Nephron progenitor cell (in vitro differentiated cells): ENCODE measurements around the gene GAS2L3.
"Not testable (repeated sequence)": the region's sequence is repeated elsewhere in the genome, so short reads cannot be mapped to it uniquely, and the experiment has no call there.

ENCODE experiments used
- DNase-seq: peaks from one replicate; pipeline ENCODE4 v3.0.0; 2021
- H3K27ac Mint-ChIP-seq: 2 replicates; pipeline ENCODE4 v1.8.0; 2021; ENCODE audit warnings: mild to moderate bottlenecking, moderate library complexity, mixed read lengths
- H3K27me3 Mint-ChIP-seq: 2 replicates; pipeline ENCODE4 v1.8.0; 2021; ENCODE audit warnings: mild to moderate bottlenecking, low read depth, mixed read lengths; ENCODE audit not compliant: poor library complexity
- H3K36me3 Mint-ChIP-seq: 2 replicates; pipeline ENCODE4 v1.8.0; 2021; ENCODE audit warnings: low read depth, mixed read lengths
- H3K4me1 Mint-ChIP-seq: 2 replicates; pipeline ENCODE4 v1.8.0; 2021; ENCODE audit warnings: mixed read lengths
- H3K4me3 Mint-ChIP-seq: 2 replicates; pipeline ENCODE4 v1.8.0; 2021; ENCODE audit warnings: mild to moderate bottlenecking, moderate library complexity, mixed read lengths
- H3K9me3 Mint-ChIP-seq: 2 replicates; pipeline ENCODE4 v1.8.0; 2021; ENCODE audit warnings: mild to moderate bottlenecking, moderate library complexity, mixed read lengths
- CTCF ChIP-seq: fragments of 200-600 bp; sonication (generic); IDR thresholded peaks from 2 replicates; pipeline ENCODE4 v1.5.0; 2021; ENCODE audit warnings: antibody characterized with exemption

The GAS2L3 gene

GRCh38 chr12:100578923-100579322 lies 5.4 kb downstream of the GAS2L3 start:
- no peak overlapping the region for H3K4me3 Mint-ChIP-seq
- H3K4me1 Mint-ChIP-seq, result peaks cover 11% of the 10 kb centered on the region
- TF ChIP-seq CTCF, result no peak
- peaks cover 30% of the 10 kb centered on the region for H3K9me3 Mint-ChIP-seq
- peaks cover 3% of the 10 kb centered on the region for H3K27me3 Mint-ChIP-seq
- no peak for DNase-seq
- H3K27ac Mint-ChIP-seq, result no peak overlapping the region
- H3K36me3 Mint-ChIP-seq, result peaks cover 28% of the 10 kb centered on the region

- Mint-ChIP-seq H3K9me3 (peaks cover 38% of the 10 kb centered on the region), H3K27me3 (peaks cover 3% of the 10 kb centered on the region), H3K4me1 (peaks cover 2% of the 10 kb centered on the region), H3K27ac (no peak overlapping the region), H3K4me3 (no peak overlapping the region), H3K36me3 (peaks cover 34% of the 10 kb centered on the region)
- no peak for TF ChIP-seq CTCF
- DNase-seq, result no peak
These were observed 6.4 kb downstream of the GAS2L3 start for GRCh38 chr12:100579844-100580243.

- Mint-ChIP-seq H3K27me3 (peaks cover 2% of the 10 kb centered on the region), H3K36me3 (peaks cover 48% of the 10 kb centered on the region), H3K9me3 (peaks cover 80% of the 10 kb centered on the region), H3K27ac (no peak overlapping the region), H3K4me1 (no peaks in the 10 kb centered on the region), H3K4me3 (no peak overlapping the region)
- TF ChIP-seq CTCF, result no peak
- no peak for DNase-seq
These were observed 10.8 kb downstream of the GAS2L3 start for GRCh38 chr12:100584256-100584655.

- no peak overlapping the region for H3K4me3 Mint-ChIP-seq
These were observed 18.5 kb downstream of the GAS2L3 start for GRCh38 chr12:100591979-100592378.

GRCh38 chr12:100593490-100593889 lies 20.0 kb downstream of the GAS2L3 start:
- H3K9me3 Mint-ChIP-seq, result peaks cover 24% of the 10 kb centered on the region
- H3K4me1 Mint-ChIP-seq, result no peaks in the 10 kb centered on the region
- no peak for DNase-seq
- TF ChIP-seq CTCF, result no peak
- H3K27me3 Mint-ChIP-seq, result peaks cover 5% of the 10 kb centered on the region
- H3K4me3 Mint-ChIP-seq, result no peak overlapping the region
- H3K36me3 Mint-ChIP-seq, result peaks cover 6% of the 10 kb centered on the region
- no peak overlapping the region for H3K27ac Mint-ChIP-seq

More at GRCh38 chr12:100591979-100592378, 18.5 kb downstream of the GAS2L3 start:
- peaks cover 11% of the 10 kb centered on the region for H3K36me3 Mint-ChIP-seq
- no peak for TF ChIP-seq CTCF
- no peak overlapping the region for H3K27ac Mint-ChIP-seq
- peaks cover 37% of the 10 kb centered on the region for H3K9me3 Mint-ChIP-seq
- H3K4me1 Mint-ChIP-seq, result no peaks in the 10 kb centered on the region
- peaks cover 5% of the 10 kb centered on the region for H3K27me3 Mint-ChIP-seq
- DNase-seq, result no peak

- Mint-ChIP-seq H3K4me3 (no peak overlapping the region), H3K36me3 (peaks cover 9% of the 10 kb centered on the region)
- DNase-seq, result no peak
These were observed 28.1 kb downstream of the GAS2L3 start for GRCh38 chr12:100601626-100602025.

GRCh38 chr12:100602997-100603396 lies 29.5 kb downstream of the GAS2L3 start:
- not testable (repeated sequence) for H3K27ac Mint-ChIP-seq, H3K27me3 Mint-ChIP-seq, DNase-seq

More at GRCh38 chr12:100601626-100602025, 28.1 kb downstream of the GAS2L3 start:
- Mint-ChIP-seq H3K27me3 (no peaks in the 10 kb centered on the region), H3K9me3 (no peaks in the 10 kb centered on the region), H3K4me1 (no peaks in the 10 kb centered on the region), H3K27ac (no peak overlapping the region)
- TF ChIP-seq CTCF, result no peak

More at GRCh38 chr12:100602997-100603396, 29.5 kb downstream of the GAS2L3 start:
- not testable (repeated sequence) for H3K4me3 Mint-ChIP-seq, H3K4me1 Mint-ChIP-seq, H3K9me3 Mint-ChIP-seq, H3K36me3 Mint-ChIP-seq
